Gastroesophageal sphincter (tissue), 4 donors: ENCODE data around the gene GAS2L1. TPM values are rescaled to one million over a fixed set of nuclear protein-coding genes. Genes with fewer than 3 reads are reported as not detected.

Experiments used
- ATAC-seq: fragments of 150-250 bp; one replicate; pipeline ENCODE4 v1.9.1; 2016; ENCODE audit warnings: mild to moderate bottlenecking, moderate library complexity
- H3K27ac ChIP-seq, 4 donors: fragments of 200-600 bp; sonication (generic) in 3 of 4; 1 replicate in 3 of 4; 2 replicates in 1 of 4; pipeline ENCODE4 v1.5.1; 2016 to 2019
- H3K27me3 ChIP-seq: fragments of 200-600 bp; sonication (generic); one replicate; pipeline ENCODE4 v1.5.1; 2019
- H3K36me3 ChIP-seq, 2 donors: fragments of 200-600 bp; sonication (generic); one replicate each; pipeline ENCODE4 v1.5.1; 2019; ENCODE audit warnings: control low read depth in 1 of 2
- H3K4me1 ChIP-seq, 3 donors: fragments of 200-600 bp; sonication (generic); 1 replicate in 2 of 3; 2 replicates in 1 of 3; pipeline ENCODE4 v1.5.1; 2016 to 2019; ENCODE audit warnings: control low read depth in 2 of 3
- H3K4me3 ChIP-seq, 2 donors: fragments of 200-600 bp; sonication (generic); one replicate each; pipeline ENCODE4 v1.5.1; 2019; ENCODE audit warnings: mild to moderate bottlenecking in 1 of 2, moderate library complexity in 1 of 2
- H3K9me3 ChIP-seq, 3 donors: fragments of 200-600 bp; sonication (generic); one replicate each; pipeline ENCODE4 v1.5.1; 2017 to 2019; ENCODE audit warnings: control low read depth in 2 of 3
- CTCF ChIP-seq, 4 experiments: fragments of 200-600 bp in 2 of 4; fragments of 450-650 bp in 2 of 4; sonication (generic) in 1 of 4; IDR thresholded peaks; one replicate each; pipeline ENCODE4 v1.5.1; 2017 to 2019; ENCODE audit warnings: antibody characterized with exemption in 4 of 4, mild to moderate bottlenecking in 2 of 4, moderate library complexity in 2 of 4
- EP300 ChIP-seq: sonication (generic); formaldehyde crosslinking; IDR thresholded peaks from one replicate; pipeline ENCODE4 v1.6.1; 2017; ENCODE audit warnings: antibody characterized with exemption, mild to moderate bottlenecking
- POLR2A ChIP-seq, 2 donors: fragments of 450-650 bp; IDR thresholded peaks; one replicate each; pipeline ENCODE4 v1.6.1; 2017; ENCODE audit warnings: antibody characterized with exemption in 2 of 2, mild to moderate bottlenecking in 2 of 2, moderate library complexity in 1 of 2
- POLR2AphosphoS5 ChIP-seq: sonication (generic); formaldehyde crosslinking; IDR thresholded peaks from one replicate; pipeline ENCODE4 v1.6.1; 2017; ENCODE audit warnings: antibody characterized with exemption
- WGBS, 2 donors: methylation state at CpG; one replicate each; pipeline ENCODE4 v1.1.5; 2018; ENCODE audit warnings: low coverage in 1 of 2; 5-methylcytosine and 5-hydroxymethylcytosine counted together
- total RNA-seq, 4 donors: library from RNA; depleted of rRNA; stranded (reverse); fragments of >200 nt; gene quantifications; one replicate each; pipeline ENCODE4 v1.1.0, GENCODE V29; 2016

Gene GAS2L1
- total RNA-seq, 4 donors from 2014 or later: 17.8 to 65.5 (median 36.8) TPM

GRCh38 chr22:29315286-29316140 lies 9.1 kb downstream of the GAS2L1 start, which contains the start of gene RASL10A:
Gene RASL10A, minus strand, starts transcription at chr22:29315697. Its CDS starts 451 bp downstream, at chr22:29315246.
- H3K27me3 ChIP-seq: peaks cover 39% of the 10 kb centered on the region
- H3K36me3 ChIP-seq: no peaks in the 10 kb centered on the region
- no peaks in the 10 kb centered on the region for H3K9me3 ChIP-seq
- H3K4me3 ChIP-seq: peak within 1 kb of the TSS in 1 of 2 donors; percentile 51
- no peak within 1 kb of the TSS for H3K27ac ChIP-seq
- no peak for ATAC-seq
- 56% methylated on average over 5 of the region's 103 CpGs; no CpG with 5 or more reads in 1 of the 2 donors for WGBS, 2 donors
- H3K4me1 ChIP-seq: peaks cover 0 to 55% (median 39%) of the 10 kb centered on the region in 3 donors
- TF ChIP-seq POLR2A (IDR thresholded peaks at IDR 0.05) (no peak), EP300 (no peak), CTCF (IDR thresholded peaks at IDR 0.05) (no peak), POLR2AphosphoS5 (no peak)

- Histone ChIP-seq H3K9me3 (no peaks in the 10 kb centered on the region), H3K27ac (no peak overlapping the region), H3K27me3 (peaks cover 39% of the 10 kb centered on the region), H3K36me3 (no peaks in the 10 kb centered on the region), H3K4me3 (no peak overlapping the region), H3K4me1 (peaks cover 0 to 47% (median 34%) of the 10 kb centered on the region in 3 donors)
- ATAC-seq: no peak
- TF ChIP-seq POLR2AphosphoS5: no peak
- no peak for TF ChIP-seq POLR2A (IDR thresholded peaks at IDR 0.05)
- no peak for TF ChIP-seq CTCF (IDR thresholded peaks at IDR 0.05)
- no peak for TF ChIP-seq EP300
- WGBS, 2 donors: 42 to 45% methylated on average over 5 to 6 of the region's 18 CpGs
These were observed 9.8 kb downstream of the GAS2L1 start for GRCh38 chr22:29316141-29316828.

GRCh38 chr22:29317827-29318454 lies 11.5 kb downstream of the GAS2L1 start:
- Histone ChIP-seq H3K27me3 (peaks cover 39% of the 10 kb centered on the region), H3K9me3 (no peaks in the 10 kb centered on the region), H3K4me1 (peaks cover 0 to 32% (median 23%) of the 10 kb centered on the region in 3 donors), H3K36me3 (no peaks in the 10 kb centered on the region), H3K27ac (no peak overlapping the region), H3K4me3 (no peak overlapping the region)
- 96% methylated on average over 8 of the region's 18 CpGs; no CpG with 5 or more reads in 1 of the 2 donors for WGBS, 2 donors
- no peak for ATAC-seq
- TF ChIP-seq EP300: no peak
- no peak for TF ChIP-seq CTCF (IDR thresholded peaks at IDR 0.05)
- TF ChIP-seq POLR2AphosphoS5: no peak
- TF ChIP-seq POLR2A (IDR thresholded peaks at IDR 0.05): no peak

- no peak for ATAC-seq
- 100% methylated on average over 1 of the region's 2 CpGs for WGBS, 2 donors
These were observed 12.6 kb downstream of the GAS2L1 start for GRCh38 chr22:29319072-29319471.

More at GRCh38 chr22:29319072-29319471, 12.6 kb downstream of the GAS2L1 start:
- no peaks in the 10 kb centered on the region for H3K36me3 ChIP-seq
- peaks cover 28% of the 10 kb centered on the region for H3K27me3 ChIP-seq
- H3K4me1 ChIP-seq: peaks cover 0 to 20% (median 13%) of the 10 kb centered on the region in 3 donors
- TF ChIP-seq CTCF (IDR thresholded peaks at IDR 0.05): no peak
- no peak for TF ChIP-seq EP300
- TF ChIP-seq POLR2A (IDR thresholded peaks at IDR 0.05): no peak
- TF ChIP-seq POLR2AphosphoS5: no peak
- H3K9me3 ChIP-seq: no peaks in the 10 kb centered on the region
- no peak overlapping the region for H3K27ac ChIP-seq
- H3K4me3 ChIP-seq: no peak overlapping the region
